Keratinocyte (primary cell): ENCODE results near the gene ECHDC3. TPM values are rescaled to one million over a fixed set of nuclear protein-coding genes. Genes with fewer than 3 reads are reported as not detected.

Experiments
- DNase-seq: peaks from one replicate; pipeline ENCODE4 v3.0.0-alpha.2; 2011; ENCODE audit warnings: low read depth, missing footprints, low spot score
- FAIRE-seq: peaks from 2 replicates; lab custom pipeline; 2011; peaks lifted over from hg19 to GRCh38; lab: Jason Lieb, UNC
- H2AFZ ChIP-seq: 2 replicates; pipeline ENCODE4 v1.6.0; 2012; ENCODE audit warnings: low read length, control low read depth, inconsistent platforms; ENCODE audit not compliant: control insufficient read depth
- H3K27ac ChIP-seq: 2 replicates; pipeline ENCODE4 v1.5.1; 2011; ENCODE audit warnings: low read length; ENCODE audit not compliant: control insufficient read depth, insufficient read depth
- H3K27me3 ChIP-seq: 3 replicates; pipeline ENCODE4 v1.6.0; 2011; ENCODE audit warnings: low read length; ENCODE audit not compliant: control insufficient read depth, insufficient read depth; ENCODE audit errors: extremely low read depth
- H3K36me3 ChIP-seq, 2 experiments: 2 replicates in 1 of 2; 3 replicates in 1 of 2; pipeline ENCODE4 v1.5.1; 2011; ENCODE audit warnings: low read length in 2 of 2, mild to moderate bottlenecking in 1 of 2; ENCODE audit not compliant: control insufficient read depth in 2 of 2, insufficient read depth in 2 of 2; ENCODE audit errors: extremely low read depth in 1 of 2
- H3K4me1 ChIP-seq: 3 replicates; pipeline ENCODE4 v1.5.1; 2011; ENCODE audit warnings: low read length; ENCODE audit not compliant: control insufficient read depth, insufficient read depth; ENCODE audit errors: extremely low read depth
- H3K4me2 ChIP-seq: 3 replicates; pipeline ENCODE4 v1.6.0; 2011; ENCODE audit warnings: low read depth, low read length; ENCODE audit not compliant: control insufficient read depth, insufficient read depth; ENCODE audit errors: extremely low read depth
- H3K4me3 ChIP-seq, 3 experiments: fragments of 200-600 bp in 1 of 3; sonication (generic) in 1 of 3; 2 replicates in 2 of 3; 3 replicates in 1 of 3; pipeline ENCODE4 v1.5.1; 2011 to 2016; ENCODE audit warnings: low read length in 3 of 3, mild to moderate bottlenecking in 3 of 3, control low read depth in 2 of 3, inconsistent platforms in 1 of 3, low read depth in 1 of 3, mixed read lengths in 1 of 3, mixed run types in 1 of 3, moderate library complexity in 1 of 3; ENCODE audit not compliant: control insufficient read depth in 2 of 3, insufficient read depth in 2 of 3; ENCODE audit errors: extremely low read depth in 1 of 3
- H3K79me2 ChIP-seq: 2 replicates; pipeline ENCODE4 v1.6.0; 2012; ENCODE audit warnings: low read length; ENCODE audit not compliant: control insufficient read depth, insufficient read depth
- H3K9ac ChIP-seq: 3 replicates; pipeline ENCODE4 v1.6.0; 2011; ENCODE audit warnings: low read length; ENCODE audit not compliant: control insufficient read depth, insufficient read depth; ENCODE audit errors: extremely low read depth
- H3K9me1 ChIP-seq: 3 replicates; pipeline ENCODE4 v1.6.0; 2011; ENCODE audit warnings: low read length; ENCODE audit not compliant: control insufficient read depth, insufficient read depth; ENCODE audit errors: extremely low read depth
- H3K9me3 ChIP-seq: 2 replicates; pipeline ENCODE4 v1.5.1; 2012; ENCODE audit warnings: low read depth, low read length; ENCODE audit not compliant: control insufficient read depth
- H4K20me1 ChIP-seq: 3 replicates; pipeline ENCODE4 v1.6.0; 2011; ENCODE audit warnings: low read length; ENCODE audit not compliant: control insufficient read depth, insufficient read depth; ENCODE audit errors: extremely low read depth
- CTCF ChIP-seq, 3 experiments: IDR thresholded peaks in 1 of 3; conservative IDR thresholded peaks in 1 of 3; optimal IDR thresholded peaks in 1 of 3; 2 replicates in 2 of 3; 3 replicates in 1 of 3; pipeline versions ENCODE3 to v1.5.1; 2011; ENCODE audit warnings: low read length in 3 of 3, mild to moderate bottlenecking in 3 of 3, moderate library complexity in 2 of 3, control low read depth in 1 of 3, inconsistent platforms in 1 of 3; ENCODE audit not compliant: insufficient read depth in 2 of 3; ENCODE audit errors: extremely low read depth in 1 of 3
- EZH2 ChIP-seq: IDR thresholded peaks from one replicate; pipeline ENCODE4 v1.6.1; 2012; ENCODE audit warnings: inconsistent platforms, mild to moderate bottlenecking, low read length, moderate library complexity
- dilution Hi-C: fragments of 300-500 bp; cut with MboI; formaldehyde crosslinking; loops from one replicate; pipeline ENCODE4 v1.7.0; 2020; ENCODE audit warnings: low sequenced_read_pairs; ENCODE audit not compliant: extremely low pct_ligation_motif_present
- polyA plus RNA-seq, 5 experiments: library from polyadenylated mRNA; depleted of rRNA in 3 of 5; stranded (reverse) in 3 of 5; stranded (forward) in 1 of 5; unstranded in 1 of 5; fragments of >200 nt; gene quantifications; 1 replicate in 1 of 5; 2 replicates in 3 of 5; 3 replicates in 1 of 5; pipeline versions ENCODE4 v1.2.1 to v1.2.3, GENCODE V29; 2011 to 2012; ENCODE audit warnings: missing spikeins in 2 of 5, low read depth in 1 of 5, low replicate concordance in 1 of 5

Gene ECHDC3
- polyA plus RNA-seq, 1 donor (not counting 4 experiments of a cell fraction or from before 2014, with no cell fraction given): 3.5 TPM

DNA sequence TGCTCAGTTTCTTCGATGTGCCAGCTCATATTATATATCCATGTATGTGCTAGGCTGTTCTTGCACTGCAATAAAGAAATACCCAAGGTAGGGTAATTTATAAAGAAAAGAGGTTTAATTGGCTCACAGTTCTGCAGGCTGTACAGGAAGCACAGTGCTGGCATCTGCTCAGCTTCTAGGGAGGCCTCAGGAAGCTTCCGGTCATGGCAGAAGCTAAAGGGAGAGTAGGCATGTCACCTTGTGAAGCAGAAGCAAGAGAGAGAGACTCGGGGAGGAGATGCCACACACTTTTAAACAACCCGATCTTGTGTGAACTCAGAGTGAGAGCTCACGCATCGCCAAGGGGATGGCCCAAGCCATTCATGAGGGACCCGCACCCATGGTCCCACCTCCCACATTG is 13.8 kb upstream of the ECHDC3 start:
- Histone ChIP-seq H4K20me1 (no peaks in the 10 kb centered on the region), H3K9me3 (peaks cover 2% of the 10 kb centered on the region), H3K36me3 (no peaks in the 10 kb centered on the region), H3K4me1 (no peaks in the 10 kb centered on the region), H3K9ac (no peak overlapping the region), H3K79me2 (no peaks in the 10 kb centered on the region), H3K27me3 (no peaks in the 10 kb centered on the region), H3K4me3 (no peak overlapping the region), H3K4me2 (no peak overlapping the region), H2AFZ (no peak overlapping the region), H3K27ac (no peak overlapping the region), H3K9me1 (no peaks in the 10 kb centered on the region)
- FAIRE-seq (no peak), DNase-seq (no peak)
- dilution Hi-C loops: no loop called here
- no peak for TF ChIP-seq EZH2
- no peak for TF ChIP-seq CTCF (optimal IDR thresholded peaks at IDR 0.05 in 1 of 3, IDR thresholded peaks at IDR 0.05 in 1 of 3, conservative IDR thresholded peaks at IDR 0.05 in 1 of 3; ENCODE audit: extremely low read depth in 1 of 3, insufficient read depth in 2 of 3, low read length in 3 of 3)

- TF ChIP-seq CTCF (optimal IDR thresholded peaks at IDR 0.05 in 1 of 3, IDR thresholded peaks at IDR 0.05 in 1 of 3, conservative IDR thresholded peaks at IDR 0.05 in 1 of 3; ENCODE audit: extremely low read depth in 1 of 3, insufficient read depth in 2 of 3, low read length in 3 of 3) (no peak), EZH2 (no peak)
- no peaks in the 10 kb centered on the region for H3K9me1 ChIP-seq
- H3K9me3 ChIP-seq: peaks cover 2% of the 10 kb centered on the region
- no peaks in the 10 kb centered on the region for H4K20me1 ChIP-seq
- H3K4me1 ChIP-seq: no peaks in the 10 kb centered on the region
- H3K36me3 ChIP-seq: no peaks in the 10 kb centered on the region
- FAIRE-seq: no peak
- H3K4me2 ChIP-seq: no peak overlapping the region
- DNase-seq: no peak
- no peak overlapping the region for H3K9ac ChIP-seq
- H3K79me2 ChIP-seq: no peaks in the 10 kb centered on the region
- H3K27me3 ChIP-seq: no peaks in the 10 kb centered on the region
- no peak overlapping the region for H3K27ac ChIP-seq
- dilution Hi-C loops: no loop called here
- H2AFZ ChIP-seq: no peak overlapping the region
- no peak overlapping the region for H3K4me3 ChIP-seq
Observed at GRCh38 chr10:11729790-11730315, 12.3 kb upstream of the ECHDC3 start.
